GM12878 (cell line): ENCODE measurements around the gene AGAP1.

Source experiments
- BRCA1 ChIP-seq: IDR thresholded peaks from 2 replicates; pipeline ENCODE4 v1.6.1; 2011; ENCODE audit warnings: low read depth, low read length, improper control_type of control experiment
- CTCF ChIP-seq, 3 experiments: IDR thresholded peaks in 2 of 3; conservative IDR thresholded peaks in 1 of 3; 2 replicates each; pipeline ENCODE4 v1.5.1; 2011; ENCODE audit warnings: low read depth in 3 of 3, low read length in 3 of 3, mild to moderate bottlenecking in 3 of 3, control low read depth in 2 of 3, moderate library complexity in 2 of 3, inconsistent platforms in 1 of 3, mixed read lengths in 1 of 3; ENCODE audit not compliant: control insufficient read depth in 2 of 3, insufficient read depth in 1 of 3; ENCODE audit errors: extremely low read depth in 1 of 3
- ESRRA ChIP-seq: IDR thresholded peaks from 2 replicates; pipeline ENCODE4 v1.6.1; 2012; ENCODE audit warnings: mild to moderate bottlenecking, low read length, improper control_type of control experiment
- NFYA ChIP-seq: IDR thresholded peaks from 2 replicates; pipeline ENCODE4 v1.6.1; 2011; ENCODE audit warnings: low read depth, mild to moderate bottlenecking, low read length, improper control_type of control experiment, borderline replicate concordance
- POLR2A ChIP-seq: IDR thresholded peaks from 2 replicates; pipeline ENCODE4 v1.6.1; 2011; ENCODE audit warnings: low read depth, mild to moderate bottlenecking, low read length

GRCh38 chr2:235580426-235581157 lies 86.7 kb downstream of the AGAP1 start:
- TF ChIP-seq POLR2A (no peak), ESRRA (no peak), CTCF (IDR thresholded peaks at IDR 0.05 in 2 of 3, conservative IDR thresholded peaks at IDR 0.05 in 1 of 3; ENCODE audit: control insufficient read depth in 2 of 3, extremely low read depth in 1 of 3, insufficient read depth in 1 of 3, low read depth in 3 of 3, low read length in 3 of 3) (no peak), BRCA1 (no peak), NFYA (no peak)
